ENCODE results near the gene GTF3C6. TPM values are rescaled to one million over a fixed set of nuclear protein-coding genes. Genes with fewer than 3 reads are reported as not detected.

Gene GTF3C6
- total and polyA plus RNA-seq, 2 of the 13 experiments (the other 11 are each of a cell fraction or from before 2014, with no cell fraction given): 21.6 to 160 TPM

DNA sequence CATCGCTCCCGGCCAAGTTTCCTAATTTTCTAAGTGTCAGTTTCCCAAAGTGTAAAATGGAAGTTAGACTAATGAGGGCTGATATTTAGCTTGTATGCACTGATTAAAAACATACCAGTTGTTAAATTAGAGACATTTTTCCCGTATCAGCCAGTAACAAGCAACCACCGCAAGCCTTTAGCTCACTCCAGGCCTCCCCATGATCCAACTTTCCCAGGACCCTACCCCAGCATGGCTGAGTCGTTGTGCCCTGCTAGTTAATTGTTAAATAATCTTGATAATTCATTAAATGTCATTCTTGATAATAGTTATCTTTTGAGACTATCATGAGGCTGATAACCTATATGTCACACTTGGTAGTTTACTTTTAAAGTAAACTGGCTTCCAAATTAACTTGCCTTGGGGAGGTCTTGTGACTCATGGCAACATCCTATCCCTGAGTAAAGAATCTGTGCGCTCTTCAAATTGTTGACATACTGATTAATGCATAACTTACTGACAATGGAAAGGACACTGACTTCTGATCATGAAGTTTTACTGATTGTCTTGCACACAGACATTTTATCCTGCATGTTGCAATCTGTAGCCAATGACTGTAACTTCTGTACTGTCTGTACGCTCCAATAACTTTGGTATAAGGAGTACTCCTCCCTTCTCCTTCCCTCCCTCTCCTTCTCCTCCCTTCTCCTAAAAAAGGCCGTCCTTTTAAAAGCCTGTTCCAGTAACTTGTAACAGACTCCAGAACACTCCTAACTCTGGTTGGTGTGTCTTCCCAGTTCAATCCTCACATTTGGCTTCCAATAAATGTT, 6.3 kb upstream of the GTF3C6 start (continued):
- TF ChIP-seq ZKSCAN8 (CRISPR knock-in tag; IDR thresholded peaks at IDR 0.05; ENCODE audit: borderline replicate concordance) (peak; percentile 65; the same call in 1 of the 2 replicates), RCOR2 (CRISPR knock-in tag; IDR thresholded peaks at IDR 0.05) (no peak; the same call in 1 of the 2 replicates), ZMYM4 (CRISPR knock-in tag; IDR thresholded peaks at IDR 0.05) (peak; percentile 83), ELF3 (CRISPR knock-in tag; IDR thresholded peaks at IDR 0.05) (peak; percentile 78; the same call in 1 of the 2 replicates), ZNF350 (CRISPR knock-in tag; IDR thresholded peaks at IDR 0.05; ENCODE audit: borderline replicate concordance, low read depth) (no peak), TARDBP (CRISPR knock-in tag; IDR thresholded peaks at IDR 0.05) (peak; percentile 79; the same call in 1 of the 2 replicates), BCLAF1 (IDR thresholded peaks at IDR 0.05) (no peak), FOXK1 (CRISPR knock-in tag; IDR thresholded peaks at IDR 0.05; ENCODE audit: borderline replicate concordance, low read depth) (no peak), ZNF850 (CRISPR knock-in tag; conservative IDR thresholded peaks at IDR 0.05) (no peak), TBP (CRISPR knock-in tag; IDR thresholded peaks at IDR 0.05) (no peak)
- TF ChIP-seq, protein P1, sequence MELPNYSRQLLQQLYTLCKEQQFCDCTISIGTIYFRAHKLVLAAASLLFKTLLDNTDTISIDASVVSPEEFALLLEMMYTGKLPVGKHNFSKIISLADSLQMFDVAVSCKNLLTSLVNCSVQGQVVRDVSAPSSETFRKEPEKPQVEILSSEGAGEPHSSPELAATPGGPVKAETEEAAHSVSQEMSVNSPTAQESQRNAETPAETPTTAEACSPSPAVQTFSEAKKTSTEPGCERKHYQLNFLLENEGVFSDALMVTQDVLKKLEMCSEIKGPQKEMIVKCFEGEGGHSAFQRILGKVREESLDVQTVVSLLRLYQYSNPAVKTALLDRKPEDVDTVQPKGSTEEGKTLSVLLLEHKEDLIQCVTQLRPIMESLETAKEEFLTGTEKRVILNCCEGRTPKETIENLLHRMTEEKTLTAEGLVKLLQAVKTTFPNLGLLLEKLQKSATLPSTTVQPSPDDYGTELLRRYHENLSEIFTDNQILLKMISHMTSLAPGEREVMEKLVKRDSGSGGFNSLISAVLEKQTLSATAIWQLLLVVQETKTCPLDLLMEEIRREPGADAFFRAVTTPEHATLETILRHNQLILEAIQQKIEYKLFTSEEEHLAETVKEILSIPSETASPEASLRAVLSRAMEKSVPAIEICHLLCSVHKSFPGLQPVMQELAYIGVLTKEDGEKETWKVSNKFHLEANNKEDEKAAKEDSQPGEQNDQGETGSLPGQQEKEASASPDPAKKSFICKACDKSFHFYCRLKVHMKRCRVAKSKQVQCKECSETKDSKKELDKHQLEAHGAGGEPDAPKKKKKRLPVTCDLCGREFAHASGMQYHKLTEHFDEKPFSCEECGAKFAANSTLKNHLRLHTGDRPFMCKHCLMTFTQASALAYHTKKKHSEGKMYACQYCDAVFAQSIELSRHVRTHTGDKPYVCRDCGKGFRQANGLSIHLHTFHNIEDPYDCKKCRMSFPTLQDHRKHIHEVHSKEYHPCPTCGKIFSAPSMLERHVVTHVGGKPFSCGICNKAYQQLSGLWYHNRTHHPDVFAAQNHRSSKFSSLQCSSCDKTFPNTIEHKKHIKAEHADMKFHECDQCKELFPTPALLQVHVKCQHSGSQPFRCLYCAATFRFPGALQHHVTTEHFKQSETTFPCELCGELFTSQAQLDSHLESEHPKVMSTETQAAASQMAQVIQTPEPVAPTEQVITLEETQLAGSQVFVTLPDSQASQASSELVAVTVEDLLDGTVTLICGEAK (IDR thresholded peaks at IDR 0.05): no peak
- TF ChIP-seq, protein P1 (CRISPR knock-in tag; IDR thresholded peaks at IDR 0.05): peak; percentile 30; the same call in 1 of the 2 replicates
